NCI-H1105 (cell line): Measurements from ENCODE around the gene TAP1.
"Not testable (repeated sequence)": the region's sequence is repeated elsewhere in the genome, so short reads cannot be mapped to it uniquely, and the experiment has no call there.

Experiments used
- DNase-seq: peaks from one replicate; lab custom pipeline; 2025; lab: John Stamatoyannopoulos, UW

Gene TAP1

GRCh38 chr6:32853541-32854375 is at the start of gene TAP1, which contains the start of gene PSMB9:
TAP1 (minus strand) TSS chr6:32853704; CDS start chr6:32853636, 68 bp downstream.
PSMB9 (plus strand) TSS chr6:32854192; CDS start chr6:32854230, 38 bp downstream.
- peak; percentile 80 for DNase-seq

- no peak for DNase-seq
Measured at GRCh38 chr6:32895006-32895345, 41.5 kb upstream of the TAP1 start.

GRCh38 chr6:32894085-32895005 is 40.8 kb upstream of the TAP1 start:
- DNase-seq = peak; percentile 96

- no peak for DNase-seq
Measured at GRCh38 chr6:32890831-32891230, 37.3 kb upstream of the TAP1 start.

- no peak for DNase-seq
Measured at GRCh38 chr6:32889533-32889932, 36.0 kb upstream of the TAP1 start.

GRCh38 chr6:32888576-32888975 is 35.1 kb upstream of the TAP1 start:
- DNase-seq = no peak

- DNase-seq = no peak
Measured at GRCh38 chr6:32887616-32888015, 34.1 kb upstream of the TAP1 start.

- no peak for DNase-seq
Measured at GRCh38 chr6:32886681-32887383, 33.3 kb upstream of the TAP1 start.

GRCh38 chr6:32885698-32886286 is 32.3 kb upstream of the TAP1 start:
- DNase-seq = peak; percentile 64

GRCh38 chr6:32883789-32884188 is 30.3 kb upstream of the TAP1 start:
- DNase-seq = no peak

GRCh38 chr6:32882879-32883250 is 29.4 kb upstream of the TAP1 start:
- DNase-seq = no peak

GRCh38 chr6:32880962-32881361 is 27.5 kb upstream of the TAP1 start:
- DNase-seq = not testable (repeated sequence)

- DNase-seq = no peak
Measured at GRCh38 chr6:32879691-32880090, 26.2 kb upstream of the TAP1 start.

GRCh38 chr6:32876603-32877002 is 23.1 kb upstream of the TAP1 start:
- no peak for DNase-seq

- DNase-seq = not testable (repeated sequence)
Measured at GRCh38 chr6:32873947-32874346, 20.4 kb upstream of the TAP1 start.

GRCh38 chr6:32868257-32868788 is 14.8 kb upstream of the TAP1 start:
- peak; percentile 61 for DNase-seq

GRCh38 chr6:32867554-32868256 is 14.2 kb upstream of the TAP1 start:
- no peak for DNase-seq

- DNase-seq = no peak
Measured at GRCh38 chr6:32867022-32867477, 13.5 kb upstream of the TAP1 start.

GRCh38 chr6:32865724-32866443 is 12.4 kb upstream of the TAP1 start:
- DNase-seq = no peak

- DNase-seq = no peak
Measured at GRCh38 chr6:32862725-32863124, 9.2 kb upstream of the TAP1 start.
